Left ventricle myocardium superior (tissue), 1 donor: ENCODE results near the gene DOCK6. TPM values are rescaled to one million over a fixed set of nuclear protein-coding genes. Genes with fewer than 3 reads are reported as not detected.

Experiments used
- ATAC-seq: fragments of 200-7000 bp; cut with Tn5 transposase; one replicate; pipeline ENCODE4 v1.9.1; 2020; ENCODE audit warnings: mild to moderate bottlenecking, moderate library complexity
- DNase-seq: peaks from one replicate; pipeline ENCODE4 v3.0.0-alpha.2; 2020
- intact Hi-C: fragments of 100-400 bp; cut with micrococcal nuclease; formaldehyde crosslinking; loops from one replicate; pipeline ENCODE4 v1.11.0; 2022
- total RNA-seq: library from RNA; stranded (reverse); fragmentation: NEBNext Ultra II Directional; extraction: Animal tissue kit (Norgen Biotek cat#: 25700); gene quantifications from one replicate; pipeline ENCODE4 v1.2.1, GENCODE V29; 2021
- donor health status: DM: no; HTN: yes; CAD: no; lungs with severe emphysema.

DOCK6 gene
- total RNA-seq, 1 donor from 2014 or later: 39.6 TPM

- no peak for ATAC-seq
- intact Hi-C loops: no loop called here
- no peak for DNase-seq
Measured at GRCh38 chr19:11281356-11282049, 19.2 kb upstream of the DOCK6 start.

GRCh38 chr19:11279505-11280236 is 17.3 kb upstream of the DOCK6 start:
- DNase-seq: no peak
- ATAC-seq: no peak
- intact Hi-C loops: no loop called here

- intact Hi-C loops: no loop called here
- DNase-seq: no peak
- ATAC-seq: peak; percentile 90
Measured at GRCh38 chr19:11278670-11279069, 16.3 kb upstream of the DOCK6 start.

- DNase-seq (no peak), ATAC-seq (no peak)
- intact Hi-C loops: no loop called here
Measured at GRCh38 chr19:11274533-11275086, 12.3 kb upstream of the DOCK6 start.

GRCh38 chr19:11273989-11274388 is 11.7 kb upstream of the DOCK6 start:
- intact Hi-C loops: no loop called here
- ATAC-seq: no peak
- DNase-seq: no peak

- DNase-seq (no peak), ATAC-seq (no peak)
- intact Hi-C loops: no loop called here
Measured at GRCh38 chr19:11273296-11273695, 11.0 kb upstream of the DOCK6 start.

- intact Hi-C loops: no loop called here
- no peak for DNase-seq
- ATAC-seq: no peak
Measured at GRCh38 chr19:11269408-11269807, 7.1 kb upstream of the DOCK6 start.

- intact Hi-C loops: no loop called here
- ATAC-seq (peak; percentile 88), DNase-seq (peak; percentile 85)
Measured at GRCh38 chr19:11268783-11269267, 6.5 kb upstream of the DOCK6 start.

GRCh38 chr19:11267316-11268085 is 5.2 kb upstream of the DOCK6 start:
- no peak for ATAC-seq
- intact Hi-C loops: no loop called here
- no peak for DNase-seq

- ATAC-seq: no peak
- intact Hi-C loops: no loop called here
Measured at GRCh38 chr19:11265785-11266236, 3.5 kb upstream of the DOCK6 start.

GRCh38 chr19:11265177-11265784 is 3.0 kb upstream of the DOCK6 start:
- DNase-seq: no peak
- intact Hi-C loops: no loop called here
- no peak for ATAC-seq

More at GRCh38 chr19:11265785-11266236, 3.5 kb upstream of the DOCK6 start:
- no peak for DNase-seq

GRCh38 chr19:11264452-11265176 is 2.3 kb upstream of the DOCK6 start:
- DNase-seq (peak; percentile 58), ATAC-seq (peak; percentile 42)
- intact Hi-C loops: no loop called here

GRCh38 chr19:11263726-11264125 is 1.4 kb upstream of the DOCK6 start:
- DNase-seq: no peak
- intact Hi-C loops: no loop called here
- ATAC-seq: no peak

GRCh38 chr19:11261431-11261970 is 823 bp downstream of the DOCK6 start:
- peak; percentile 39 for DNase-seq
- peak; percentile 27 for ATAC-seq
- intact Hi-C loops: no loop called here

GRCh38 chr19:11260996-11261395 is 1.3 kb downstream of the DOCK6 start:
- DNase-seq (no peak), ATAC-seq (no peak)
- intact Hi-C loops: no loop called here

GRCh38 chr19:11257846-11258380 is 4.4 kb downstream of the DOCK6 start:
- DNase-seq (no peak), ATAC-seq (no peak)
- intact Hi-C loops: no loop called here

- intact Hi-C loops: no loop called here
- ATAC-seq (peak; percentile 86), DNase-seq (peak; percentile 74)
Measured at GRCh38 chr19:11256189-11256588, 6.1 kb downstream of the DOCK6 start.

- intact Hi-C loops: no loop called here
- ATAC-seq: no peak
Measured at GRCh38 chr19:11254666-11255065, 7.7 kb downstream of the DOCK6 start.

More at GRCh38 chr19:11254666-11255065, 7.7 kb downstream of the DOCK6 start:
- no peak for DNase-seq
